Ovary (tissue), 9 donors: ENCODE data around the gene MYO1E. TPM values are rescaled to one million over a fixed set of nuclear protein-coding genes. Genes with fewer than 3 reads are reported as not detected.

Source experiments
- DNase-seq, 5 donors: peaks; one replicate each; pipeline ENCODE4 v3.0.0-alpha.2; 2019 to 2020
- H3K27ac ChIP-seq, 2 donors: fragments of 200-600 bp; one replicate each; pipeline versions ENCODE4 v1.5.1 to v1.8.0; 2019 to 2022
- H3K27me3 ChIP-seq: fragments of 200-600 bp; one replicate; pipeline ENCODE4 v1.8.0; 2022
- H3K36me3 ChIP-seq: fragments of 200-600 bp; sonication (generic); one replicate; pipeline ENCODE4 v1.5.1; 2019
- H3K4me1 ChIP-seq: one replicate; pipeline ENCODE4 v1.8.1; 2013; ENCODE audit warnings: mild to moderate bottlenecking, moderate library complexity; ENCODE audit not compliant: insufficient read depth
- H3K4me3 ChIP-seq: fragments of 200-600 bp; sonication (generic); one replicate; pipeline ENCODE4 v1.5.1; 2017
- H3K9me3 ChIP-seq, 2 donors: fragments of 200-600 bp in 1 of 2; sonication (generic) in 1 of 2; one replicate each; pipeline versions ENCODE4 v1.5.1 to v1.8.1; 2013 to 2019; ENCODE audit warnings: mild to moderate bottlenecking in 1 of 2, moderate library complexity in 1 of 2
- CTCF ChIP-seq, 3 donors: fragments of 450-650 bp in 2 of 3; fragments of 200-600 bp in 1 of 3; IDR thresholded peaks; one replicate each; pipeline versions ENCODE4 v1.5.1 to v1.8.0; 2016 to 2022; ENCODE audit warnings: antibody characterized with exemption in 3 of 3, mild to moderate bottlenecking in 1 of 3
- EP300 ChIP-seq: sonication (generic); formaldehyde crosslinking; IDR thresholded peaks from one replicate; pipeline ENCODE4 v1.6.1; 2017; ENCODE audit warnings: antibody characterized with exemption
- POLR2A ChIP-seq: fragments of 450-650 bp; IDR thresholded peaks from one replicate; pipeline ENCODE4 v1.6.1; 2017; ENCODE audit warnings: antibody characterized with exemption, mild to moderate bottlenecking, moderate library complexity
- WGBS, 3 donors: extraction: QIAGEN DNeasy Blood & Tissue Kit in 1 of 3; methylation state at CpG; one replicate each; pipeline versions ENCODE4 v1.1.5 to v1.1.7; 2013 to 2017; 5-methylcytosine and 5-hydroxymethylcytosine counted together
- intact Hi-C, 4 donors: fragments of 100-400 bp; cut with DNase I; formaldehyde crosslinking; loops; one replicate each; pipeline versions ENCODE4 v1.11.0 to v1.15.1; 2022 to 2023
- polyA plus RNA-seq, 2 donors: library from polyadenylated mRNA; stranded (reverse); fragments of 200-250 nt in 1 of 2; fragments of 350-450 nt in 1 of 2; fragmentation: Illumina TruSeq in 1 of 2; extraction: RNeasy Lipid Tissue Mini Kit (QIAGEN cat#74804) in 1 of 2; gene quantifications; one replicate each; pipeline ENCODE4 v1.2.3, GENCODE V29; 2013 to 2014
- total RNA-seq, 7 donors: library from RNA; depleted of rRNA in 2 of 7; stranded (reverse); fragments of >200 nt in 2 of 7; fragmentation: NEBNext Ultra II Directional in 3 of 7; extraction: Animal tissue kit (Norgen Biotek cat#: 25700) in 3 of 7; gene quantifications; one replicate each; pipeline versions ENCODE4 v1.1.0 to v1.2.4, GENCODE V29; 2016 to 2023
- donor health status: DM: no; HTN: no; CAD: no; lungs with moderate emphysema.
- donor health status: DM: no; HTN: no; CAD: no.
- donor health status: Bipolar disorder and iron deficiency.
- donor health status: DM: yes; HTN: yes; CAD: no.
- donor health status: DM: no; HTN: no; CAD: no.
- donor health status: DM: yes; HTN: yes; CAD: no.

Gene MYO1E
- total and polyA plus RNA-seq, 9 donors: 11.6 to 96.0 (median 44.8) TPM

- Histone ChIP-seq H3K27me3 (no peaks in the 10 kb centered on the region), H3K4me1 (no peaks in the 10 kb centered on the region), H3K9me3 (no peaks in the 10 kb centered on the region), H3K27ac (no peak overlapping the region), H3K4me3 (no peak overlapping the region), H3K36me3 (no peaks in the 10 kb centered on the region)
- no peak for DNase-seq
- intact Hi-C loops: no loop called here
- 80 to 88% (median 81%) methylated on average over 4 of the region's 4 CpGs for WGBS, 3 donors
- TF ChIP-seq EP300: no peak
- TF ChIP-seq CTCF (IDR thresholded peaks at IDR 0.05): no peak
- TF ChIP-seq POLR2A: no peak
Measured at GRCh38 chr15:59385171-59385570, 12.5 kb upstream of the MYO1E start.

GRCh38 chr15:59384507-59384906 is 11.8 kb upstream of the MYO1E start:
- intact Hi-C loops: no loop called here
- no peak overlapping the region for H3K4me3 ChIP-seq
- TF ChIP-seq EP300 (no peak), CTCF (IDR thresholded peaks at IDR 0.05) (no peak), POLR2A (no peak)

GRCh38 chr15:59380902-59381610 is 8.4 kb upstream of the MYO1E start:
- no peak overlapping the region for H3K27ac ChIP-seq
- intact Hi-C loops: no loop called here
- no peaks in the 10 kb centered on the region for H3K27me3 ChIP-seq
- H3K9me3 ChIP-seq: no peaks in the 10 kb centered on the region
- no peak overlapping the region for H3K4me3 ChIP-seq
- 70 to 72% (median 70%) methylated on average over 7 of the region's 7 CpGs for WGBS, 3 donors
- H3K4me1 ChIP-seq: no peaks in the 10 kb centered on the region
- H3K36me3 ChIP-seq: no peaks in the 10 kb centered on the region
- TF ChIP-seq POLR2A (no peak), EP300 (no peak), CTCF (IDR thresholded peaks at IDR 0.05) (no peak)
- DNase-seq: no peak

More at GRCh38 chr15:59384507-59384906, 11.8 kb upstream of the MYO1E start:
- Histone ChIP-seq H3K9me3 (no peaks in the 10 kb centered on the region), H3K27ac (no peak overlapping the region), H3K27me3 (no peaks in the 10 kb centered on the region), H3K36me3 (no peaks in the 10 kb centered on the region), H3K4me1 (no peaks in the 10 kb centered on the region)
- no peak for DNase-seq
- 96 to 97% (median 97%) methylated on average over 3 of the region's 3 CpGs for WGBS, 3 donors

- Histone ChIP-seq H3K27ac (no peak overlapping the region), H3K36me3 (no peaks in the 10 kb centered on the region), H3K27me3 (no peaks in the 10 kb centered on the region), H3K9me3 (no peaks in the 10 kb centered on the region), H3K4me1 (no peaks in the 10 kb centered on the region), H3K4me3 (no peak overlapping the region)
- no peak for TF ChIP-seq EP300
- no peak for TF ChIP-seq CTCF (IDR thresholded peaks at IDR 0.05)
- TF ChIP-seq POLR2A: no peak
- 87 to 95% (median 90%) methylated on average over 1 of the region's 1 CpG for WGBS, 3 donors
- intact Hi-C loops: no loop called here
- no peak for DNase-seq
Measured at GRCh38 chr15:59379531-59379930, 6.9 kb upstream of the MYO1E start.
